ENCODE data around the gene ATL3. TPM values are rescaled to one million over a fixed set of nuclear protein-coding genes. Genes with fewer than 3 reads are reported as not detected.
A peak's percentile ranks its signal among the peaks of the same experiment; 100 is the strongest.

The ATL3 gene
- total and polyA plus RNA-seq, 8 donors, result 6.1 to 40.7 (median 26.7) TPM

DNA sequence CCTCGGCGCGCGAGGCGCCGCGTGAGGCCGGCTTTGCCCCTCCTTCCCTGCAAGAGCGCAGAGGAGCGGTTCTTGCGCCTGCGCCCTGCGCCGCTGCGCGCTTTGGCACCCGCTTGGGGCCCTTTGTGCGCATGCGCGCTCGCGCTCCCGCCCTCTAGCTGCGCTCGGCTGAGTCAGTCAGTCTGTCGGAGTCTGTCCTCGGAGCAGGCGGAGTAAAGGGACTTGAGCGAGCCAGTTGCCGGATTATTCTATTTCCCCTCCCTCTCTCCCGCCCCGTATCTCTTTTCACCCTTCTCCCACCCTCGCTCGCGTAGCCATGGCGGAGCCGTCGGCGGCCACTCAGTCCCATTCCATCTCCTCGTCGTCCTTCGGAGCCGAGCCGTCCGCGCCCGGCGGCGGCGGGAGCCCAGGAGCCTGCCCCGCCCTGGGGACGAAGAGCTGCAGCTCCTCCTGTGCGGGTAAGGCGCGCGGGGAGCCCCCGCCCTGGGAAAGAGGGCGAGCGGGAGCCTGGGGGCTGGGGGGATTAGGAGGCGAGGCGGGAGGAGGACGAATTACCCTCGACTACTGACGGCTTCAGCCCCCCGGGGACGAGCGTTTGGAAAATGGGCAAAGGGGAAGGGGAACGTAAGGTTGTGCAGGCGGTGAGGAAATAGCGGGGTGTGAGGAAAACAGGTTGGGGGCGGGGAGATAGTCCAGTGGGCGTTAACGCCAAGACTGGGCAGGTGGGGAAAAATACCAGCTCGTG, 10.3 kb upstream of the ATL3 start, which contains the start of gene RTN3:
Gene RTN3, plus strand, starts transcription at position 180 of the 745 bp plus-strand sequence. Its CDS starts 137 bp downstream, at position 317.
- Histone ChIP-seq H3K4me3 (peak within 1 kb of the TSS; percentile 42 to 86 (median 68)), H3K9me3 (no peaks in the 10 kb centered on the region), H3K36me3 (no peaks in the 10 kb centered on the region), H3K27ac (peak within 1 kb of the TSS; percentile 86 to 96 (median 92)), H3K27me3 (no peaks in the 10 kb centered on the region), H3K4me1 (peaks cover 8 to 12% (median 12%) of the 10 kb centered on the region in 3 donors)
- ATAC-seq (peak; percentile 88 to 98 (median 95)), FAIRE-seq (no peak), DNase-seq (peak; percentile 94 to 100 (median 98))
- intact Hi-C loops (cut with DNase I), result no loop called here
- WGBS, 2 donors, result 0% methylated on average over 73 to 74 of the region's 74 CpGs
- TF ChIP-seq, protein P1, sequence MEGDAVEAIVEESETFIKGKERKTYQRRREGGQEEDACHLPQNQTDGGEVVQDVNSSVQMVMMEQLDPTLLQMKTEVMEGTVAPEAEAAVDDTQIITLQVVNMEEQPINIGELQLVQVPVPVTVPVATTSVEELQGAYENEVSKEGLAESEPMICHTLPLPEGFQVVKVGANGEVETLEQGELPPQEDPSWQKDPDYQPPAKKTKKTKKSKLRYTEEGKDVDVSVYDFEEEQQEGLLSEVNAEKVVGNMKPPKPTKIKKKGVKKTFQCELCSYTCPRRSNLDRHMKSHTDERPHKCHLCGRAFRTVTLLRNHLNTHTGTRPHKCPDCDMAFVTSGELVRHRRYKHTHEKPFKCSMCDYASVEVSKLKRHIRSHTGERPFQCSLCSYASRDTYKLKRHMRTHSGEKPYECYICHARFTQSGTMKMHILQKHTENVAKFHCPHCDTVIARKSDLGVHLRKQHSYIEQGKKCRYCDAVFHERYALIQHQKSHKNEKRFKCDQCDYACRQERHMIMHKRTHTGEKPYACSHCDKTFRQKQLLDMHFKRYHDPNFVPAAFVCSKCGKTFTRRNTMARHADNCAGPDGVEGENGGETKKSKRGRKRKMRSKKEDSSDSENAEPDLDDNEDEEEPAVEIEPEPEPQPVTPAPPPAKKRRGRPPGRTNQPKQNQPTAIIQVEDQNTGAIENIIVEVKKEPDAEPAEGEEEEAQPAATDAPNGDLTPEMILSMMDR (IDR thresholded peaks at IDR 0.05), result no peak

DNA sequence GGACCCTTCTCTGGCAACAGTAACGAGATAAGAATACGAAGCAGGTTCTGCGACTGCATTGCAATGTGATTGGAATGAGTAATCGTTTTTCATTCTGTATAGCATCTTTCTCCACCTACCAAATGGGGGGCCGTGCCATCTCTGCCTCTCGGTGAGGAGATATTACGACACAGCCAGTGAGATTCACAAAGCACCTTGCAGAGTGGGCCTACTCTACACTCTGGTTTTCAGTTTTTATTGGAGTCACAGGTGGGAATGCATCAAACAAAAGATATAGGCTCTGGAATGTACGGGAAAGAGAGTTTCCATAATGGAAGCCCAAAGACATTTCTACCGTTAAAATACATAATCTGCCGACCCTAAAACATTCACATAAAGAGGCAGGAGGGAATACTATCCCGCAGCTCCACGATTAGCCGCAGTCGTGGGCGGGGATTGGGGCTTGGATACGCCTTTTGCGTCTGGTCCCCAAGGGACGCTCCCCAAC, 9.7 kb upstream of the ATL3 start:
- ATAC-seq (peak in 1 of 4 donors; percentile 2), DNase-seq (no peak), FAIRE-seq (no peak)
- TF ChIP-seq, protein P1 (IDR thresholded peaks at IDR 0.05), result no peak
- intact Hi-C loops (cut with DNase I), result no loop called here
- Histone ChIP-seq H3K4me1 (peaks cover 8 to 12% (median 12%) of the 10 kb centered on the region in 3 donors), H3K27ac (peak overlapping the region; percentile 86 to 96 (median 92)), H3K4me3 (peak overlapping the region in 3 of 4 donors; percentile 65 to 86 (median 71)), H3K36me3 (no peaks in the 10 kb centered on the region), H3K27me3 (no peaks in the 10 kb centered on the region), H3K9me3 (no peaks in the 10 kb centered on the region)
- WGBS, 2 donors, result 7 to 9% methylated on average over 18 of the region's 18 CpGs

- Histone ChIP-seq H3K27ac (no peak overlapping the region), H3K4me1 (peaks cover 0 to 12% (median 12%) of the 10 kb centered on the region in 3 donors), H3K4me3 (no peak overlapping the region), H3K27me3 (no peaks in the 10 kb centered on the region), H3K36me3 (no peaks in the 10 kb centered on the region), H3K9me3 (no peaks in the 10 kb centered on the region)
- intact Hi-C loops (cut with DNase I), result no loop called here
- 67 to 70% methylated on average over 4 of the region's 4 CpGs for WGBS, 2 donors
- TF ChIP-seq, protein P1 (IDR thresholded peaks at IDR 0.05), result no peak
- DNase-seq (no peak), ATAC-seq (no peak), FAIRE-seq (no peak)
Measured at GRCh38 chr11:63673579-63673978, 2.4 kb upstream of the ATL3 start.

DNA sequence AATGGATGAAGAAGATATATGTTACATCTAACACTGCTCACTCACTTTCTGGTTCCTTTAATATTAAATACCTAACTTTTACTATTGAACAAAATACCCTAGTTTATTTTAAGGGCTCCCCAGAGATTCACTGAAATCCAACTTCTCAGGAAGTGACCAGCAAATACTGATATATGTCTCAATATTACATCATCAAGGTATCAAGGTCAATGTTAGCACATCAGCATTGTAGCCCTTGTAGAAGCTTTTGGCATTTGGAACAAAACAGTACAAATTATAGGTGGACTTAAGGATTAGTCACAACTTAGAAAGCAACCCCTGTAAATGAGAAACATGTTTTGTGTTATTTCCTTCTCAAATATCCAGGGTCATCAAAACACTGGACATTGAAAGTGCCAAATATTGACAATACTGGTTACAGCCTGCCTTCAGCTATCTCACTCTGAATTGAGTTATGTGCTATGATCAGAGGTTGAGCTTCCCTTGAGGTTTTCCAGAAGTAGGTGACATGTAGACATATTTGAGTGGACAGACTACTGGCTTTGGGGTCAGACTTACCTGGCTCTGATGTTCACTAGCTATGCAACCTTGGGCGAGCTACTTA, 1.9 kb upstream of the ATL3 start:
- no peak for FAIRE-seq
- no peak for ATAC-seq
- Histone ChIP-seq H3K4me1 (peaks cover 0 to 17% (median 12%) of the 10 kb centered on the region in 3 donors), H3K36me3 (no peaks in the 10 kb centered on the region), H3K9me3 (no peaks in the 10 kb centered on the region), H3K27ac (no peak overlapping the region), H3K4me3 (no peak overlapping the region), H3K27me3 (no peaks in the 10 kb centered on the region)
- intact Hi-C loops (cut with DNase I), result no loop called here
- no peak for DNase-seq
- WGBS, 2 donors, result 73 to 86% methylated on average over 1 of the region's 1 CpG
- TF ChIP-seq, protein P1 (IDR thresholded peaks at IDR 0.05), result no peak
